ELF-1 (cell line): Measurements from ENCODE around the gene MIP.
A peak's percentile ranks its signal among the peaks of the same experiment; 100 is the strongest.
"Not testable (repeated sequence)": the region's sequence is repeated elsewhere in the genome, so short reads cannot be mapped to it uniquely, and the experiment has no call there.

Source experiments
- DNase-seq: peaks from one replicate; pipeline ENCODE4 v3.0.0-alpha.2; 2016; ENCODE audit warnings: low read depth, low spot score

The MIP gene

DNA sequence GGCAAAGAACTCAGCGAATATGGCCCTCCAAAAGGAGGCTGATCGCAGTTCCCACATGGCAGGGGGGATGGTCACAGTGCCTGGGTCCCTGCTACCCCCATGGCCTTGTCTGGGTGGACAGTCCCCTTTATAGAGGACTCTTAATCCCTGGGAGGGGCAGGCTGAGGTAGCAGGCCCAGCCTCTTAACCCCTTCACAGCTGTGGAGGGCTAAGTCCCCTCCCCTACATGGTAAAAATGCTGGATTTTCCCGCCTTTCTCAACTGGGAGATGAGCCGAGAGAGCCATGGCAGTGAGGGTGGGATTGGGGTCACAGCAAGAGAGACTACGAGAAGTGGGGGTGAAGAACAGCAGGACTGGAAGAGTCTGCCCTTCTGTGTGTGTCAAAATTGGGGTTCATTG is at the start of gene MIP:
Gene MIP, minus strand, starts transcription at position 101 of the 400 bp plus-strand sequence. Its CDS starts 44 bp downstream, at position 57.
- DNase-seq: no peak

DNA sequence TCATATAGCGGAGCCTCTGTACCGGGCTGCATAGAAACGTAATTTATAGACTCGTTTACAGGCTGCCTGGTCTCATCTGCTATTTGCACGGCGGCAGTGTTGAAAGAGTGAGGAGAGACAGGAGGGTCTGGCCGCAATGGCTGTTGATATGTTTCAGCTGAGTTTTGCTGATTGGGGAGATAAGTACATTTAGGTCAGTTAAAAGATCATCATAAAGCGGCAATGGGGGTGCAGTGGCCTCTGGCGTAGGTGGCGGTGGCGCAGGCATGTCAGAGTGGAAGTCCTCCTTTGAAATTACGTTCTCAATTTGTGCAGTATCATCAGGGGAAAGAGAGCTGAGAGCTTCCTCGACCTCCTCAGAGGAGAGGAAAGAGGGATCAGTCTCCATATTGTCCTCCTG is 45.4 kb upstream of the MIP start:
- DNase-seq: not testable (repeated sequence)

DNA sequence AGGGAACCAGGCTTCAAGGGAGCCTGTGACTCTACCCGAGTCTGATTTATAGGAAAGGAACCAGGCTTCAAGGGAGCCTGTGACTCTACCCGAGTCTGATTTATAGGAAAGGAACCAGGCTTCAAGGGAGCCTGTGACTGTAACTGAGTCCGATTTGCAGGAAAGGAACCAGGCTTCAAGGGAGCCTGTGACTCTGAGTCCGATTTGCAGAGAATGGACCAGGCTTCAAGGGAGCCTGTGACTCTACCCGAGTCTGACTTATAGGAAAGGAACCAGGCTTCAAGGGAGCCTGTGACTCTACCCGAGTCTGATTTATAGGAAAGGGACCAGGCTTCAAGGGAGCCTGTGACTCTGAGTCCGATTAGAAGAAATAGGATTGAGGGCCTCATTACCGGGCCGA is 45.0 kb upstream of the MIP start:
- DNase-seq: peak; percentile 9

DNA sequence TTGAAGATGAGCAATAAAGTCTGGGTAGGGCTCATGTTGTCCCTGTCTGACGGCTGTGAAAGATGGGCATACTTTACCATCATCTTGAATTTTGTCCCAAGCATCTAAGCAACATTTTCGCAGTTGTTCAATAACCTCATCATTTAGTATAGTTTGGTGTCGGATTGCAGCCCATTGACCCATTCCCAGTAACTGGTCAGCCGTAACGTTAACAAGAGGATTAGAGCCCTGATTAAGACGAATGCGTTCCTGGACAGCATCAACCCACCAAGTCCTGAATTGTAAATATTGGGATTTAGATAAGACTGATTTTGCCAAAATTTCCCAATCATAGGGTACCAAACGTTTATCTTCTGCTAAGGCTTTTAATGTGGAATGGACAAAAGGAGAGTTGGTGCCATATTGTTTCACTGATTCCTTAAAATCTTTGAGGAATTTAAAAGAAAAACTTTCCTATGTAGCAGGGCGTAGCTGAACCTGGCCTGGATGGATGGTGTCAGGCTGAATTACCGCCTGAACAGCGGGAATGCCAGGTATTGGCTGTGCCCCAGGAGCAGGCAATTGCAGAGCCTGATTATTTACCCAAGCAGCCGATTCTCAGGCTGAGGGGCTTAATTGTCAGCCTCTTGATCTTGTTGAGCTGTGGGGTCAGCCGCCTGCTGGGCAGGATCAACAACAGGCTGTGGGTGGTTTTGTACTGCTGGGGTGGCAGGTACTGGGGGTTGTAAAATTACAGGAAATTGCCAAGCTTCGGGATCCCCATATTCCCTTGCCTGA is 43.9 kb upstream of the MIP start:
- peak; percentile 53 for DNase-seq

DNA sequence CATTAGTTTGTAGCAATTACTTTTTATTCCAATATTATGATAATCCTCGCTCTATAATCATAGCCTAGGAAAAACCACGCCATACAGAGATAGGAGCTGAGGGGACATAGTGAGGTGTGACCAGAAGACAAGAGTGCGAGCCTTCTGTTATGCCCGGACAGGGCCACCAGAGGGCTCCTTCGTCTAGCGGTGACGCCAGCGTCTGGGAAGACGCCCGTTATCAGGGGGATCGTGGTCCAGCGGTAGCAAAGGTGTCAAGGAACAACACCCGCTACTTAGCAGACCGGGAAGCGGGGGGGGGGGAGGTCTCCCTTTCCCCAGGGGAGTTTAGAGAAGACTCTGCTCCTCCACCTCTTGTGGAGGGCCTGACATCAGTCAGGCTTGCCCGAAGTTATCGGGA is 42.2 kb upstream of the MIP start:
- DNase-seq: peak; percentile 41

DNA sequence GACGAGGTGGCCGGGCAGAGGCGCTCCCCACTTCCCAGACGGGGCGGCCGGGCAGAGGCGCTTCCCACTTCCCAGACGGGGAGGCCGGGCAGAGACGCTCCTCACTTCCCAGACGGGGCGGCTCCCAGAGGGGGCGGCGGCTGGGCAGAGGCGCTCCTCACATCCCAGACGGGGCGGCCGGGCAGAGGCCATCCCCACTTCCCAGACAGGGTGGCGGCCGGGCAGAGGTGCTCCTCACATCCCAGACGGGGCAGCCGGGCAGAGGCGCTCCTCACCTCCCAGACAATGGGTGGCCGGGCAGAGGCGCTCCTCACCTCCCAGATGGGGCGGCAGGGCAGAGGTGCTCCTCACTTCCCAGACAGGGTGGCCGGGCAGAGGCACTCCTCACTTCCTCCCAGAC is 40.0 kb upstream of the MIP start:
- not testable (repeated sequence) for DNase-seq

DNA sequence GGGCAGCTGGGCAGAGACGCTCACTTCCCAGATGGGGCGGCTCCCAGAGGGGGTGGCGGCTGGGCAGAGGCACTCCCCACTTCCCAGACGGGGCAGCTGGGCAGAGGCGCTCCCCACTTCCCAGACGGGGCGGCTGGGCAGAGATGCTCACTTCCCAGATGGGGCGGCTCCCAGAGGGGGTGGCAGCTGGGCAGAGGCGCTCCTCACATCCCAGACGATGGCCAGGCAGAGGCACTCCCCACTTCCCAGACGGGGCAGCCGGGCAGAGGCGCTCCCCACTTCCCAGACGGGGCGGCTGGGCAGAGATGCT is 39.6 kb upstream of the MIP start:
- not testable (repeated sequence) for DNase-seq

DNA sequence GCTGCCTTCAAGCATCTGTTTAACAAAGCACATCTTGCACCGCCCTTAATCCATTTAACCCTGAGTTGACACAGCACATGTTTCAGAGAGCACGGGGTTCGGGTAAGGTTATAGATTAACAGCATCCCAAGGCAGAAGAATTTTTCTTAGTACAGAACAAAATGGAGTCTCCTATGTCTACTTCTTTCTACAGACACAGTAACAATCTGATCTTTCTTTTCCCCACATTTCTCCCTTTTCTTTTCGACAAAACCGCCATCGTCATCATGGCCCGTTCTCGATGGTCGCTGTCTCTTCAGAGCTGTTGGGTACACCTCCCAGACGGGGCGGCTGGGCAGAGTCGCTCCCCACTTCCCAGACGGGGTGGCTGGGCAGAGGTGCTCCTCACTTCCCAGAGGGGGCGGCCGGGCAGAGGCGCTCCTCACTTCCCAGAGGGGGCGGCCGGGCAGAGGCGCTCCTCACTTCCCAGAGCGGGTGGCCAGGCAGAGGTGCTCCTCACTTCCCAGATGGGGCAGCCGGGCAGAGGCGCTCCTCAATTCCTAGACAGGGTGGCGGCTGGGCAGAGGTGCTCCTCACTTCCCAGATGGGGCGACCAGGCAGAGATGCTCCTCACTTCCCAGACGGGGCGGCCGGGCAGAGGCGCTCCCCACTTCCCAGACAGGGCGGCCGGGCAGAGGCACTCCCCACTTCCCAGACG is 39.1 kb upstream of the MIP start:
- not testable (repeated sequence) for DNase-seq

DNA sequence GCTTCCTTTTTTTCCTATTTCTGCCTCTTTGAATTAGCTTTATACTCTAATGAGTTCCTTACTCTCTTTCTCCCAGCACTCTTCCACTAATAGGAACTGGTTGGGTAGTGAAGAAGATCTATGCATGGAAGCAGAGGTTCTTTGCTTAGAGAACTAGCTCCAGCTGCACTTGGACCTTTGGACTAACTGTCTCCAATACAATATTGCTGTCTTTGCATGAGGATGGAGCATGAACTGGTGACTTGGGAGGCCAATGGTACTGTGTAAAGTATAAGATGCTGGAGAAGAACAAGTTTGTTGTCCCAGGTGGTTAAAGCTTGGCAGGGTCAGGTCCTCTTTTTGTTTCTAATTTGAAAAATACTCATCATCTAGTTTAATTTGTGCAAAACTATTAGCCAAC is 35.9 kb upstream of the MIP start:
- no peak for DNase-seq

DNA sequence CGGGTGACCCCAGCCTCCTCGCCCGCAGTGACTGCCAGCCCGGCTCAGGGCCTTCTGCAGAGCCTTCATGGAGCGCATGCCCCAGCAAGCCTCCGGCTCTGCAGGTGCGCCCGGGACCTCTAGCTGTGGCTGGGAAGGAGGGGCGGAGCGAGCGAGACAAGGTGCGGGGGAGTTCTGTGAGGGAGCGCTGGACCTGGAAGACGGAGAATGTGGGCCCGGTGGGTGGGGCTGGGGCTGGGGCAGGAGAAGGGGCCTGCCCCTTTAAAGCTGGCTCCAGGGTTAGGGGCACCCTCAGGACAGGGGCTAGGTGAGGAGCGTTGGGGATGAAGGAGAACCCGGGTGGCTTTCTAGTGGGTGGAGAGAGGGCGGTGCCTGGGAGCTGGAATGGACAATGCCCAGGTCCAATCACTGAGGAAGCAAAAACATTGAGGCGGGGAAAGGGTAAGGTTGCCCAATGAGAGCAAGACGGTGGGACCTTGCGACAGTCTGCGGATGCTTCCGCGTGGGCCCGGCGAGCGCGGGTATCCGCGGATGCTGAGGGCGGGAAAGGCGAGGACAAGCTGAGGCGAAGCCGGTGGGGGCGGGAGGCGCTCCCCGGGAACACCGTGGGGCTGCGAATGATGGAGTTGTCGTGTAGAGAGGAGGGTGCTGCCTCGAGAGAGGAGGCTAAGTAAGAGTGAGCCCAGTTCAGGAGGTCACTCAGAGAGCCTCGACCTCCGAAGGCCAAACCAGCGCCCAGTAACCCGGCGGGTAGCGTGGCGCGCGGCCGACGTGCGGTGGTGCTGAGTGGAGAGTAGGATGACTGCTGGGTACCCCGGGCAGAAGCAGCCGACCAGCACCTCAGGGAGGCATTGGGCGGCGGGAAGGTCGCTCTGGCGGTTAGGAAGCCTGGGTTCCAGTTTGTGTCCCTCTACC is 33.8 kb upstream of the MIP start, which contains the start of gene GLS2:
Gene GLS2, minus strand, starts transcription at position 121 of the 915 bp plus-strand sequence. Its CDS starts 43 bp downstream, at position 78.
- peak; percentile 79 for DNase-seq

DNA sequence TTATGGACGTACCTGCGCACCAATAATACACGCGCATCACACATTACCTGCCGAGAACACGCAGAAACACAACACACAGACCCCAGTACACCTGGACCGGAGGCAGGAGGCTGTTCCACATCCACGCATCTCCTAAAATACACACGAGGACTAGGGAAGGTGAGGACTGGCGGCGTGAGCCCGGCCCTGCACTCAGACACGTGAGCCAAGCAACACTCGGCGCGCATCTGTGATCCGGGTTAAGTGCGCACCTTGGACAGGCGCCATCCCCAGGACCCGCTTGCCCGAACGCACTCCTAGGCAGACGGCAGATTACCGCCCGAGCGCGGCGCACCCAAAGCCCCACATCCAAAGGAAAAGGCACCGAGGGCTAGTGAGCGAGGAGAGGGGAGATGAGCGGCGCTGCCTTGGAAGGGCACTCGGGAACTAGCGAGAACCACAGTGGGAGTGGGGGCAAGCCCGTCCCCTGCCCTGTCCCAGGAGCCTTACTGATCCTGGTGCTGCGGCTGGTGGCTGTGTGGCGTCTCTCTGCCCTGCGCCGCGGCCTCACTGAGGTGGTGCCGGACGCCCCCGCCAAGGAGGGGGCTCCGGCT is 33.1 kb upstream of the MIP start:
- DNase-seq: peak; percentile 64

DNA sequence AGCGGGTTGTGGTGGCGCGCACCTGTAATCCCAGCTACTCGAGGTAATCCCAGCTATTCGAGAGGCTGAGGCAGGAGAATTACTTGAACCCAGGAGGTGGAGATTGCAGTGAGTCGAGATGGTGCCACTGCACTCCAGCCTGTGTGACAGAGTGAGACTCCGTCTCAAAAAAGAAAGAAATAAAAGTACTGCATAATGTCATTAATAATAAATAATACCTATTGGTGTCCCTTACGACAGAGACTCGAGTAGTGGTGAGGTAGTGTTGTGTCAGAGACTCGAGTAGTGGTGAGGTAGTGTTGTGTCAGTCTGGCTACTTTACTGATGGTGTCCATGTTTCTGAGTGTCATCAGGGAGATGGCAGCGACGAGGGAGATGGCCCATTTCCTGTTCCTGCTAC is 32.2 kb upstream of the MIP start:
- no peak for DNase-seq

DNA sequence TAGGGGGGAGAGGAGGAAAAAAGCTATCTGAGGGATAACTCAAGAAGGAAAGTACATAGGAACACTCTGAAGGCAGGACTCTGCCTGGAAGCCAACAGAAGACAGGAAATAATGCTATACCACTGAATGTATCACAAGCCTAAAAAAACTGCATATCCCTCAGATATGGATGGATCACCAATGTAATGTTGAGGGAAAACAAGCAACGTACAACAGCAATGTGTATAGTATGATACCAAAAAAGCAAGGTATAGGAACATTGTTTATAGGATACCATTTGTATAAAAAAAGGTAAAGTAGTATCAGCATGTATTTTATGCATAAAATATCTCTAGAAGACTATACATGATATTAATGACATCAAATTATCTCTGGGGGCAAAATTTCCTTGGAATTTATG is 30.1 kb upstream of the MIP start:
- DNase-seq: no peak

DNA sequence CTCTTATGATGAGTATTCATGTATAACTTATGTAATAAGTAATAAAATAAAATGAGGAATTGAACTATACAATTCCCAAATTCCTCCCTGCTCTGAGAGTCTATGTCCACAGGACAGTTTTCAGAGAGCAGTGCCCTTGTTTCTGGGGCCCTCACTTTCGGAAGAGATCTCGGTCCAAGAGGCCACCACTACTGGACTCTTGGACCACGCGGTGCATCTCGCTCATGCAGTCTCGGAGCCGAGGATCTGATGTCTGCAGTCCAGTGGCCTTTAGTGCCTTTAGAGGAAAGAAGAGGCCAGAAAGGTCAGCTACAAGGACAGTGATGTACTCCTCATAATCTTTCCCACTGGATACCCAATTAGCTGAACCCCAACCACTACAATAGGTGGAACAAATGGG is 25.2 kb upstream of the MIP start:
- DNase-seq: no peak

DNA sequence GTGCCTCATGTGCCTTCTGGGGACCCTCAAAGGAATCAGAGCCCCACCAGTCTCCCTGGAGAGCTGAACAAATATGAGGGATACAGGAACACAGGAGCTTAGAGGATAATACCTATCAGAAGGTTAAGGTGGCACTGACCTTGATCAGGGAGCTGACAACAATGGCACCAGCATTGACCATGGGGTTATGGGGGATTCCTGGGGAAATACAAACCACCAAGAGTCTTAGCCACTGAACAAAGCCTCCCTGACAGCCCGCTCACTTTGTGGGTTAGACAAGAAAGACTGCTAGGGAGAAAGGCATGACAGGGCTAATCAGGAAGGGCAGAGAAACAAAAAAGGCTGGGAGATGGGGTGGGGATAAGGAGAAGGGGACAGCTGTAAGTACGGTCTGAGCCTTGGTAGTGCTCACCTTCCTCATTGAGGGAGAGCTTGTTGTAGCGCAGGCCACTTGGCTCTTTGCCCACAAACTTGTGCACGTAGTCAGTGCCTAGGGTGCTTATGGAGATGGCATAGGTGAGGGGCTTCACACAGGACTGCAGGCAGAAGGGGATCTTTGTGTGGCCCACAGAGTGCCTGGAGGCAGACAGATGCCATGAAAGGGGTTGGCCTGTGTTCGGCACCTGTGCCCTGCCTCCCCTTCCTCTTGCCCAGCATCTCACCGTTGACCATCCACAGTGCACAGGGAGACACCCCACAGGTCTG is 23.2 kb upstream of the MIP start:
- no peak for DNase-seq

DNA sequence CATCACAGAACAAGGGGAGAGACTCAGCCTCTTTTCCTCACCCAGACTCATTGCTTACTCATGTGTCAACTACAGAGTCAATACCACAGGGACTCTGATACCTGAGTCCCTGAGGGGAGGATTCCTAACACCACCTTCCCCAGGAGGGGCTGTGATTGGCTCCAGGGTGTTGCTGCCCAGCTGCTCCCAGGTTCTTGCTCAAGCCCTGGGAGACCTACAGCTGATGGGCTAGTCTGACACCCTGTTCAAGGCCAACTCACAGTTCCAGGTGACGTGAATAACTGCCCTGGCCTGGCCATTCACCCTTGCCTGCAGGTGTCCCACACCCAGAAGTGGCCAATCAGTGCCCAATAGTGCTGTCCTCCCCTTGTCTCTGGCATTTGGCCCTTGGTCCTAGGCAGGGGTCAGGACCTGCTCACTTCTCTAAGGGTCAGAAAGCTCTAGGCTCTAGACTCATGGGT is 22.5 kb upstream of the MIP start:
- no peak for DNase-seq

DNA sequence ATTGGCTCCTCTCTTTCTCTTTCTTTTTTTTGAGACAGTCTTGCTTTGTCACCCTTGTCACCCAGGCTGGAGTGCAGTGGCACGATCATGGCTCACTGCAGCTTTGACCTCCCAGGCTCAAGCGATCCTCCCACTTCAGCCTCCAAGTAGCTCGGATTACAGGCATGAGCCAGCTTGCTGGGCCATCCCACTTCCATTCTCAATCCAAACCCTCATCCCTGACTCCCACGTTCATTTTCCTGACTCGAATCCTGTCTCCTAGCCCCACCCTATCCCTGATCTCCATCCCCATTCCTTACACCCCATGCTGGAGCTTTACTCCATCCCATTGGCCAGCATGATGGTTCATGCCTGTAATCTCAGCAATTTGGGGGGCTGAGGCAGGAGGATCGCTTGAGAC is 21.7 kb upstream of the MIP start:
- no peak for DNase-seq

DNA sequence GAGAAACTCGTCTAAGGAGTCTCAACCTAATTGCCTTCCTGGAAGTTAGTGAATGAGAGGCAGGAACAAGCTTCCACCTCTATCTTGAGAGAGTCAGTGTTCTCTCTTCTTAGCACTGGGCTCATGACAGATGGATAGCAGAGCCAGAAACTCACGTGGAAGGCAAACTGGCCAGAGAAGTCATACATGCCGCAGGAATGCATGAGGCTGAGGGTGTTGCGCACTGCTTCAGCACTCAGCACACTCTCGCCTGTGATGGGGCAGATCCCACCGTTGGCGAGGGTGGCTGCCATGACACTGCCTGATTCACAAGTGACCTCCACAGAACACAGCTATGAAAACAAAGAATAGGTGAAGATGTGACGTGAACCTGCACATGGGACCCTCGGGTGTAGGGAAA is 19.9 kb upstream of the MIP start:
- no peak for DNase-seq

DNA sequence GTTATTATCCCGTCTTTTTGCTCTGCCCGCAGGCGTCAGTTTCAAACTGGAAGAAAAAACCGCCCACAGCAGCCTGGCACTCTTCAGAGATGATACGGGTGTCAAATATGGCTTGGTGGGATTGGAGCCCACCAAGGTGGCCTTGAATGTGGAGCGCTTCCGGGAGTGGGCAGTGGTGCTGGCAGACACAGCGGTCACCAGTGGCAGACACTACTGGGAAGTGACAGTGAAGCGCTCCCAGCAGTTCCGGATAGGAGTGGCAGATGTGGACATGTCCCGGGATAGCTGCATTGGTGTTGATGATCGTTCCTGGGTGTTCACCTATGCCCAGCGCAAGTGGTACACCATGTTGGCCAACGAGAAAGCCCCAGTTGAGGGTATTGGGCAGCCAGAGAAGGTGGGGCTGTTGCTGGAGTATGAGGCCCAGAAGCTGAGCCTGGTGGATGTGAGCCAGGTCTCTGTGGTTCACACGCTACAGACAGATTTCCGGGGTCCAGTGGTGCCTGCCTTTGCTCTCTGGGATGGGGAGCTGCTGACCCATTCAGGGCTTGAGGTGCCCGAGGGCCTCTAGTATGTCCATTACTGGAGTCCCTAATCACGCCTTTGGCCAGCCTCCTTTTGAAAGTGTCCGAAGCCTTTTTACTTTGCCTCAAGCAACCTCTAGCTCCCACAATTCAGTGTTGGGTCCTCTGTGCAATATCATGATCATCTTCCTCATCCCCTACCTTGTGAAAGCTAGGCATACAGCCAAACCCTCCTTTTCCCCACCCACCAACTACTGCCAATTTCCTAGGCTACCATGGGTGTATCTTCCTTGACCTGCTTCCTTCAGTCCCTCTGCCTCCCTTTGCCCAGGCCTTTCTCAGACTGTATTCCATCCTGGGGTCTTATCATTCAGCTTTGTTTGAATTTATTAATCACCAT is 14.8 kb upstream of the MIP start:
- DNase-seq: no peak
